ENCODE results near the gene ELL. TPM values are rescaled to one million over a fixed set of nuclear protein-coding genes. Genes with fewer than 3 reads are reported as not detected.

ELL gene
- total RNA-seq, 1 donor from 2014 or later: 9.3 TPM

- ATAC-seq (no peak), DNase-seq (no peak)
- intact Hi-C loops (cut with micrococcal nuclease): no loop called here
These were observed 90.3 kb downstream of the ELL start for GRCh38 chr19:18431351-18432197.

- intact Hi-C loops (cut with micrococcal nuclease): no loop called here
- DNase-seq: no peak
- no peak for ATAC-seq
These were observed 91.3 kb downstream of the ELL start for GRCh38 chr19:18430417-18431144.

DNA sequence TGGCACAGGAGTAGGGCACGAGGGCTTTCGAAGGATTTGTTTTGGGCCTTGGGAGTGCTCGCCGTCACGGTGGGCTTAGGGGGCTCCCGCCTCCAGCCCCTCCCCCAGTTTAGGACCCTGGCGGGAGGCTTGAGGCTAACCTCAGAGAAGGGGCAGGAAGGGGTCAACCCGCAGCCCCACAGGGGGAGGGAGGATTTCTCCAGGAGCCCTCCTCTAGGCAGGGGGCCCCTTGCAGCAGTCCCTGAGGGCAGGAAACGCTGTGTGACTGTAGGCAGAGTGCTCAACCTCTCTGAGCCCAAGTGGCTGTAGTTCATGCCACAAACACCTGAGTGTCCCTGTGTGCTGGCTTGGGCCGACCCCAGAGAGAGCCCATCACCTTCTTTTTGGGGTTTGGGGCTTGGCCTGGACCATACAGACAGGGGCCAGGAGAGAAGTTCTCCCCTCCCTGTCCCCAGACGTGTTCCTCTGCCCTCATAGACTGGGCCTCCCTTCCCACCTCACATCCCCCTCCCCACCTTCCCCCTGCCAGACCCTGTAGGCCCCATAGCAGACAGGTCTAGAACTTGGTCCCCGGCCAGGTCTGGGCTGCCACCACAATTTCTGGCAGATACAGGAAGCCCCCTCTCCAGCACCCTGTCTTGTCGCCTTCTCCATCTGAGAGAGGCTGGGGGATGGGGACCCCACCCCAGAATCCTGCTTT lies 92.0 kb downstream of the ELL start:
- intact Hi-C loops (cut with micrococcal nuclease): no loop called here
- DNase-seq: no peak
- no peak for ATAC-seq

DNA sequence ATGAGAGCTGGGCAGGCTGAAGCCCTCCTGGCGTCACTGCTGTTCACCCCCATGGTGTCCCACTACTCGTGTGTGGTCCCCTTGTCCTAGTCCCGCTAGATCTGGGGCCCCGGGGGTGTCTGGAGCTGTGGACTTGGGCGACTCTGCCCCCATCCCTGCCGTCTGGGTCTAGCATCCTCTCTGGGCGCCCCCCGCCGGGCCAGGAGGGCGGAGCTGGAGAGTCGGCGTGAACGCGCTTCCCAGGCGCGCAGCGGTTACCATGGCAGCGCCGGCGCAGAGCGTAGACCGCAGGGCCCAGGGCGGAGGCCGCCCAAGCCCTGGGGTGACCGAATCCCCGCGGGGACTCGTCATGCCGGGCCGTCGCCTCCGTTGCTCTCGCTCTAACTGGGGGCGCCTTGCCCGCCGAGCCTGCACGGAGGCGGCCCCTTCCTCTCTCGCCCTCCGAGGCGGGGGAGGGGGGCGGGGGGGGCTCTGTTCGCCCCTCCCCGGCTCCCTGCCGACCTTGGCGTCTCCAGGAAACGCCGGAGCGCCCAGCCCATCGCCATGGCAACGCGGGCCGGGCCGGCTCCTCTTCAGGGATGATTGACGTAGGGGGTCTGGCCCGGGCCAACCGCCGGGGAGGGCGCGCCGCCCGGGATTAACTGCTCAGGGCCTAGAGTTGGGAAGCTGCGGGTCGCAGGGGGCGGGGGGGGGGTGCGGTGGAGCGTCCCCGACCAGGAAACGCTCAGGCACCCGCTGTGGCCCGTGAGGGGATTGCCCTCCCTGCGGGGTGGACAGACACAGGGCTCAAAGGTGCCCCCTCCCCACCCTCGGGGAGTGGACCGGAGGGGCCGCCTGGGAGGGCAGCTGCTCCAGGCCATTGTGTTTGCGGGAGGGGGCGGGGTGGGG lies 92.8 kb downstream of the ELL start:
- ATAC-seq: peak; percentile 50
- DNase-seq: peak; percentile 87
- intact Hi-C loops (cut with micrococcal nuclease): no loop called here

DNA sequence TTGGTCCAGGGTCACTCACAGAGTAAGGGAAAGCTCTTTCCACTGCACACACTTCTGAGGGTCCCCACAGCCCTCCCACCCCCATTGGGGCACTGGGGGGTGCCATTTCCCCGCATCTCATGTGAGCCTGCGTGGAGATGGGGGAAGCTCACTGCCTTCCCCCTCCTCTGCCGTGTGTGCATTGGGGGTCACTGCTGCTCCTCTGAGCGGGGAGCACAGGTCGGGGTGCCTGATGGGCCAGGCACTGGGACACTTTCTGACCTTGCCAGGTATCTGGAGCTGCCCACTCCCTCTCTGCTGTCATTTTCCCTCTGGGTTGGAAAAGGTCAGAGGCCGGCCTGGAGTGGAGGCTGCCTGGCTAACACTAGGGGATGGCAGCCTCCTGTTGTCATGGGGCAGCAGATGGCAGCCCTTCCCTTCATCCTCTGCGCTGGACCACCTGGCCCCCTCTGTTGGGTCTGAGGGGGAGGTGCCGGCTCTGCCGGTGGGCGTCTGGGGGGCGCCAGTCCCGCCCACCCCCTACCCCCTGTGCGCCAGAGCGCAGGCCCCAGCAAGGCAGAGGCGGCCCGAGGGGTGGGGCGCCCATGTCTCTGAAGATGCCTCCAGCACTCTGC lies 93.6 kb downstream of the ELL start:
- ATAC-seq (no peak), DNase-seq (no peak)
- intact Hi-C loops (cut with micrococcal nuclease): no loop called here

GRCh38 chr19:18427743-18428113 lies 94.1 kb downstream of the ELL start:
- peak; percentile 34 for DNase-seq
- intact Hi-C loops (cut with micrococcal nuclease): no loop called here
- ATAC-seq: no peak

GRCh38 chr19:18427080-18427742 lies 94.7 kb downstream of the ELL start:
- ATAC-seq: no peak
- intact Hi-C loops (cut with micrococcal nuclease): no loop called here
- DNase-seq: peak; percentile 33

DNA sequence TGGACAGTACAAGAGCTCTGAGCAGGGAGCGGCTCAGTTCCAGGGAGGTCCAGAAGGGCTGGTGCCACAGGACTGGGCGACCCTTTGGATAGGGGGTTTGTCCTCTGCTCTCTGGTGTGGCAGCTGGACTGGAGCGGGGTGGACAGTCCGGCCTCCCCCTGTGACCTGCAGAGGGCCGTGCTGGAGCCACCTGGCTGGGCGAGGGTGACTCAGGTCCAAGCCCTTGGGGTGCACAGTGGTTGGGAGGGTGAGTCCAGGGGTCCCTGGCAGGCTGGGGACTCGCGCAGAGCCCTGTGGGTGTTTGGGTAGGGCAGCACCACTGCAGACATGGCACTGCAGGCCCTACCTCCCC lies 95.5 kb downstream of the ELL start:
- ATAC-seq: peak; percentile 0

GRCh38 chr19:18425515-18426415 lies 96.1 kb downstream of the ELL start:
- intact Hi-C loops (cut with micrococcal nuclease): no loop called here
- ATAC-seq: peak; percentile 71
- peak; percentile 85 for DNase-seq

More for the DNA sequence above, 95.5 kb downstream of the ELL start:
- DNase-seq: no peak
- intact Hi-C loops (cut with micrococcal nuclease): no loop called here

- no peak for ATAC-seq
- DNase-seq: peak; percentile 35
- intact Hi-C loops (cut with micrococcal nuclease): no loop called here
These were observed 96.9 kb downstream of the ELL start for GRCh38 chr19:18424890-18425514.

DNA sequence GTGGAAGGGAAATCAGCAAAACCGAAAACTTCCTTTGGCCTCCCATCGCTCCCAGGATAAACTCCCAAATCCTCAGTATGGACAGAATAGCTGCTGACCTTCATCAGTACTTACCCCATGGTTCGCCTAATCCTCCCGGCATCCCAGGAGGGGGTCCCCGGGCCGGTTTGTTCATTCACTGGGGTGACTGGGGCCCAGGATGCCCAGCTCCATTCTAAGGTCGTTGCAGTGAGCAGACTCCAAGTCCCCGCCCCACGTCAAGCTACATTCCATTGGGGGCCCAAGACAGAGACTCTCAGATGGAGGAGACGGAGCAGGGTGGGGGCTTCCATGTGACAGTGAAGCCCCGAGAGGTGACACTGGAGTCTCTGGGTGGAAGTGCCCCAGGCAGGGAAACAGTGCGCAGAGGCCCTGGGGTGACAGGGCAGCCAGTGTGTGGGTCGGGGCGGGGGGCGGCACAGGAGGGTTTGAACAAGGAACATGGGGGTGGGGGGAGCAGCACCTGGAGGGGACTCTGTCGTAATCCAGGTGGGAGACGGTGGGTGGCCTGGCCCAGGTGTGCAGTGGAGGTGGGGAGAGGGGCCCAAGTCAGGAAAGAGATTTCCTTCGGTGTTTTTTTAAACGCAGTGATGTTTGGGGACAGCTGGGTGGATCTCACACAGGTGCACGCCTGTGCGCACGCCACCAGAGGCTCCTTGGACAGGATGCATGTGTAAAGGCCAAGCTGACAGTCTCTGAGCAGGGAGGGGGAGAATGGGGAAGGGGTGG lies 97.6 kb downstream of the ELL start:
- ATAC-seq (no peak), DNase-seq (no peak)
- intact Hi-C loops (cut with micrococcal nuclease): no loop called here

DNA sequence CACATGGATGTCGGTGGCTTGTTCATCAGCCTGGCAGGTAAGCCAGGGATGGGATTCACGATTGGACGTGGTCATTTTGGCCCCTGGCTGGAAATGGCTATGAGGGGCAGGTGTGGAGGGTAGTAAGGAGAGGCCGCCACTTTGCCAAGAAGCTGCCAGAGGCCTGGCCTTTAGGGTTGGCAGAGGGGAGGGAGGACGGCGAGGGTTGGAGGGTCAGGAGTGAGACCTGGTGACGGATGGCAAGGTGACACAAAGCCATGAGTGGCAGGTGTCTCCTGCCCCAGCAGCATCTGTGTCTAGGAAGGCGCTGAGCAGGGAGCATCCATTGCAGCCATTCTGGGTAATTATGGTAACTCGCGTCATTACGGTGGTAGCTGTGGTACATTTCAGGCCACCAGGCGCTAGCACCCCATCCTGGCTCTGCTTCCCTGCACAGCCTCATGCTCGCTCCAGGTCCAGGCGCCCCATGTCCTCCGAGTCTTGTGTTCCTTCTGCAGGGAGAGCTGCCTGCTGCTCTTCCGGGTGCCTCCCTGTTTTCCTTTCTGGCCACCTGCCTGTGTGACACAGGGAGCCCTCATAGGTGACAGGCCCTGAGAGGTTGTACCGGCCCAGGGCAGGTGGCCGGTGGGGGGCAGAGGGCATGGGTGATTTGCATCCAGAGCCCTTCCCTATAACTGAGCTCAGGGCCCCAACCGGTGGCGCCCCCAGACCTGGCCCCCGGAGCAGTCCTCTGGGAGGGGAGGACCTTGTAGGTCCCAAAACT lies 98.4 kb downstream of the ELL start:
- DNase-seq: no peak
- intact Hi-C loops (cut with micrococcal nuclease): no loop called here
- no peak for ATAC-seq

DNA sequence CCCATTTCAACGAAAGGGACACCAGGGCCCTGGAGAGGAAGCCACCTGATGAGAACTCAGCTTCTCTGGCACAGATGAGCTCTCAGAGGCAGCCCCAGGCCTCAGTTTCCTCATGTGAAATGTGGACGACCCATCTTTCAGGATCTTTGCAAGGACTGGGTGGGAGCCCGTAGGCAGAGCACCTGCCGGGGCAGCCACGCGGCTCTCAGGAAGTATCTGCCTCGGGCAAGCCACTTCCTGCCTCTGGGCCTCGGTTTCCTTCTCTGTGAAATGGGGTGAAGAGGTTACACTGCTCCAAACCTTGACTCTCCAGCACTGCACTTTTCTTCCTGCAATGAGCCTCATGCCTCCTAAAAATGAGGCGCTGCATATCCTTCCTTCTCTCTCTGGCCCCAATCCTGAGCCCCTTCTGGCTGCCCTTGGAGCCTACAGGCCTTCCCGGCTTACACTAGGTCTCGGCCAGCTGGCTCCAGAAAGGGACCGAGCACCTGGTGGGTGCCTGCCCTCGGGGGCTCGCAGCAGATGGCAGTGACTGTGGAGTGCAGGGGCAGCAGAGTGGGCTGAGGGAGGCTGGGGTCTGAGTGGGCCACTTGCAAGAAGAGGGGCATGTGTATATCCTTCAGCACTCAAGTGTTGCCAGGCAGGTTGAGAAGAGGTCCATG lies 99.2 kb downstream of the ELL start:
- no peak for ATAC-seq
- intact Hi-C loops (cut with micrococcal nuclease): no loop called here
- DNase-seq: no peak

GRCh38 chr19:18421371-18421959 lies 100.4 kb downstream of the ELL start:
- intact Hi-C loops (cut with micrococcal nuclease): no loop called here
- ATAC-seq (no peak), DNase-seq (no peak)

DNA sequence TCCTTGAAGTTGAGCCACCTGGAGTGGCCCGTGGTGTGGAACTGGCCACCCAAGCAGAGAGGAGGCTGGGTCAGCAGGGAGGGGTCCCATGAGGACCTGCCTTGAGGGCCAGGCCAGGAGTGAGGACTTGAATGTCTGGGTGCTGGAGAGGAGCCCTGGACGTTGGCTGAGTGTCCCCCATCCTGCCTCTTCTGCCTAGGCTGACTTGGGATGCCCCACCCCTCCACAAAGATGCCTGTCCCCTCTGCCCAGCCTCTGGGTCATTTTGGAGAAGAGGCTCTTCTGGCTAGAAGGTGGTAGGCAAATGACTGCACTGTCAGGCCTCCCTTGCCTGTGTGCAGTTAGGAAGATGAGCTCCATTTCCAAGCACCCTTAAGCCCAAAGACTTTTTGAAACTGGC lies 100.9 kb downstream of the ELL start:
- DNase-seq (no peak), ATAC-seq (no peak)
- intact Hi-C loops (cut with micrococcal nuclease): no loop called here
